Subcutaneous adipose tissue (tissue), 4 donors: ENCODE results near the gene UBAP1L. TPM values are rescaled to one million over a fixed set of nuclear protein-coding genes. Genes with fewer than 3 reads are reported as not detected.

ENCODE experiments used
- CTCF ChIP-seq: fragments of 450-650 bp; IDR thresholded peaks from one replicate; pipeline ENCODE4 v1.5.1; 2016; ENCODE audit warnings: low read depth, mild to moderate bottlenecking, control low read depth, antibody characterized with exemption, moderate library complexity
- total RNA-seq, 4 donors: library from RNA; depleted of rRNA; stranded (reverse); fragments of >200 nt; gene quantifications; one replicate each; pipeline ENCODE4 v1.1.0, GENCODE V29; 2016

UBAP1L gene
- total RNA-seq, 4 donors from 2014 or later = 1.3 to 5.7 (median 3.1) TPM

GRCh38 chr15:65060641-65061397 lies 54.2 kb downstream of the UBAP1L start:
- TF ChIP-seq CTCF = no peak

DNA sequence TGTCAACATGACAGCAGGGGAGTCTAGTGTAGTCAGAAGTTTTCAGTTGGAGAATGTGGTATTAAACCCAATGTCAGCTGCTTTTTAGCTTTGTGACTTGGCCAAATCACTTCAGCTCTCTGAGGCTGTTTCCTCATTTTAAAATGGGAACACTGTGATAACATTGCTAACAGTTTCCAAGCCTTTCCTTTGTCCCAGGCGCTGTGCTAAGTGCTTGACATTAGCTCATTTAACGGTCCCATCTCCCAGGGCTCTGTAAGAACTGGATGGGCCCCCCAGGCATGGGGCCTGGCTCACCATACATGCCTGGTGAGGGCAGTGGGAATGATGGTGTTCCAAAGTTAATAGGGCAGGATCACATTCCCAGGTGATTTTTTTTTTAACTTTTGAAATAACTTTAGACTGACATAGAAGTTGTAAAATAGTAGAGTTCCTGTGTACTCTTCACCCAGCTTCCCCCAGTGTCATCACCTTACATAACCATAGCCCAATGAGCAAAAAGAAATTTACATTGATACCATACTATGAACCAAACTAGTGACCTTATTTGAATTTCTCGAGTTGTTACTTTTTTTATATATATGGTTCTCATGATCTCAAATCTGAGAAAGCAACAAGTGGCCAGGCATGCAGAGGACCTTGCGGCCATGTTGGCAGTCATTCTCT lies 54.9 kb downstream of the UBAP1L start:
- TF ChIP-seq CTCF = no peak

DNA sequence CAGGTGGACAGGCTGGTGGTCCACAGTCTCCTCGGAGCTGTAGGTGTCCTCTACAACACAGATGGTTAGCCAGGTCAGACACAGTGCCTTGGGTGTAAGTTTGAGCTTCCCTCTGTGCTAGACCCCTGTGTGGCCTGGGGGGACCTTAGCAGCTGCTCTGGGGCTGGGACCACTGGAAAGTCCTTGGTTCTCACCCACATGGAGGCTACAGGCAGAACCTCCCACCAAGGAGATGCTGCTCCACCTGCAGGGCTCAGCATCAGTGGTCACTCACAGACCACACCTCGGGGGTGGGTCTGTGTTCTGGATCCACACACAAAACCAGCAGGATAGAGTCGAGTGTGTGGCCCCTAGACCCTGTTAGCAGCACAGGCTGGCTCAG lies 55.6 kb downstream of the UBAP1L start:
- no peak for TF ChIP-seq CTCF

DNA sequence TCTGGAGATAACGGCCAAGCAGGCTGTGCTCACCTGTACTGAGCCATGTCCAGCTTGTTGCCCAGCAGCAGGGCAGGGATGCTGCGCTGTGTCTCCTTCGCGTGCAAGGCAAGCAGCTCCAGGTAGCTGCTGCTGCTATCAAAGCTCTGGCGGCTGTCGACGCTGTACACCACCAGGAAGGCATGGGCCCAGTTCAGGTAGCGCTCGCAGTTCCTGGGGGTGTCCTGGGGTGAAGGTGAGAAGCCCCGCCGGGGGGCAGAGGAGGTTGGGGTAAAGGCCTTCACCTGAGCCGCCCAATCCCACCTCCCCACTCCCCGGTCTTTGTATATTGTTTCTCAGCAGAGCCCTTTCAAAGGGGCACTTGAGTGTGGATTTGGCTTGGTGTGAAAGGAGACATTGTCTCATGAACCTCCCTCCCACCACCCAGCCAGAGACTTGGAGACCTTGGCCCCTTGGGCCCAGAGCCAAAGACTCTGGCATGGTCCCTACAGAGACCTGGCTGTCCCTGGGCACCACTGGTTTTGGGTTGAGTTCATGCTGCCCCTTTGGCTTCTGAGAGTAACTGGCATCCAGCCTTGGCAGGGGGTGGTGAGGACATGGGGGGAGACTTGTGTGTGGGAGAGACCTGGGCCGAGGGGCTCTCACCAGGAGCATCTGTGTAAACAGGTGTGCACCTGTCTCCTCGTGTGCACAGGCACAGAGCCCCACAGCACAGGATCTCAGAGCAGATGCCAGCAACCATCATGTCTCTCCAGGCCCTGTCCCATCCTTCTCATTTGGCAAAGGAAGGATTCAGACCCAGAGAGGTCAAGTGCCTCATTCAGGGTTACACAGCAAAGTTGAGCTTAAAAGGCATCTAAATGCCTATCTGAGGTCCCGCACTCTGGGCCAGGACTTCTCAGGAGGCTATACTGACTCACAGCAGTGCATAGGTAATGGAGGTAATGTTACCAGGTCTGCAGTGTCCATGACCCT lies 56.3 kb downstream of the UBAP1L start:
- TF ChIP-seq CTCF = no peak

DNA sequence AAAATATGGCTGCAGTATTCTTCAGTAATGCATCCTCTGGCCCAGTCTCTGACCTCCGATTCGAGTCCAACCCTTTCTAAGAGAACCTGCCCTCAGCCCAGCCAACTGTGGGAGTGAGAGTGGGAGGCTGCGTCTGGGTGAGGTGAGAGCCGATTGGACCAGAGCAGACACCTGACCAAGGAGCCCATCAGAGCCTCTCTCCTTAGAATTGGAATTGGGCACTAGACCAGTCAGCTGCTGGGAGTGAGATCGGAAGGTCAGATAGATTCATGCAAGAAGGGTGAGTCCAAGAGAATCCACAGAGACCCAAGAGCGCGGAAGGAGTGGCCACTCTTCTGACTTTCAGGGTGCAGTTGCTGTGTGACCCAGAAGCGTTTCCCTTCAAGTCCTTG lies 57.5 kb downstream of the UBAP1L start:
- TF ChIP-seq CTCF = no peak

- TF ChIP-seq CTCF = no peak
These were observed 58.0 kb downstream of the UBAP1L start for GRCh38 chr15:65056868-65057548.
